Left lung (tissue), 10 donors: ENCODE measurements around the gene CLIC4. TPM values are rescaled to one million over a fixed set of nuclear protein-coding genes. Genes with fewer than 3 reads are reported as not detected.
"Not testable (repeated sequence)": the region's sequence is repeated elsewhere in the genome, so short reads cannot be mapped to it uniquely, and the experiment has no call there.

ENCODE experiments used
- ATAC-seq: fragments of 200-7000 bp; cut with Tn5 transposase; one replicate; pipeline ENCODE4 v1.9.1; 2020; ENCODE audit warnings: moderate library complexity
- DNase-seq, 4 donors: peaks; one replicate each; pipeline ENCODE4 v3.0.0-alpha.2; 2013 to 2020
- H3K27ac ChIP-seq, 2 donors: fragments of 200-600 bp; sonication (generic) in 1 of 2; one replicate each; pipeline versions ENCODE4 v1.5.0 to v1.8.0; 2020 to 2021
- H3K27me3 ChIP-seq, 2 donors: fragments of 200-600 bp; sonication (generic) in 1 of 2; one replicate each; pipeline versions ENCODE4 v1.5.0 to v1.8.0; 2020 to 2021
- H3K36me3 ChIP-seq, 2 donors: fragments of 200-600 bp; sonication (generic) in 1 of 2; one replicate each; pipeline versions ENCODE4 v1.5.0 to v1.8.0; 2020 to 2021
- H3K4me1 ChIP-seq, 2 donors: fragments of 200-600 bp; one replicate each; pipeline ENCODE4 v1.8.0; 2021
- H3K4me3 ChIP-seq, 2 donors: fragments of 200-600 bp; sonication (generic) in 1 of 2; one replicate each; pipeline versions ENCODE4 v1.5.0 to v1.8.0; 2020 to 2021; ENCODE audit warnings: mild to moderate bottlenecking in 1 of 2
- H3K9me3 ChIP-seq, 2 donors: fragments of 200-600 bp; sonication (generic) in 1 of 2; one replicate each; pipeline versions ENCODE4 v1.5.0 to v1.8.0; 2020 to 2021
- intact Hi-C, 2 donors: fragments of 100-400 bp; cut with DNase I; formaldehyde crosslinking; loops; one replicate each; pipeline versions ENCODE4 v1.11.2 to v1.14.2; 2022
- polyA plus RNA-seq, 6 donors: library from polyadenylated mRNA; unstranded; fragments of 120-200 nt; gene quantifications; one replicate each; pipeline ENCODE4 v1.2.1, GENCODE V29; 2013; ENCODE audit not compliant: insufficient read length in 6 of 6
- total RNA-seq, 2 donors: library from RNA; stranded (reverse); fragmentation: NEBNext Ultra II Directional; extraction: Animal tissue kit (Norgen Biotek cat#: 25700); gene quantifications; one replicate each; pipeline ENCODE4 v1.2.1, GENCODE V29; 2021
- TF ChIP-seq, protein P1 (sequence below), 2 donors: fragments of 200-600 bp; sonication (generic) in 1 of 2; IDR thresholded peaks; one replicate each; pipeline versions ENCODE4 v1.5.0 to v1.8.0; 2021; ENCODE audit warnings: antibody characterized with exemption in 2 of 2
- donor health status: DM: no; HTN: yes; CAD: no.
- donor health status: DM: no; HTN: no; CAD: no.

CLIC4 gene
- total and polyA plus RNA-seq, 8 donors = 158 to 257 (median 224) TPM

DNA sequence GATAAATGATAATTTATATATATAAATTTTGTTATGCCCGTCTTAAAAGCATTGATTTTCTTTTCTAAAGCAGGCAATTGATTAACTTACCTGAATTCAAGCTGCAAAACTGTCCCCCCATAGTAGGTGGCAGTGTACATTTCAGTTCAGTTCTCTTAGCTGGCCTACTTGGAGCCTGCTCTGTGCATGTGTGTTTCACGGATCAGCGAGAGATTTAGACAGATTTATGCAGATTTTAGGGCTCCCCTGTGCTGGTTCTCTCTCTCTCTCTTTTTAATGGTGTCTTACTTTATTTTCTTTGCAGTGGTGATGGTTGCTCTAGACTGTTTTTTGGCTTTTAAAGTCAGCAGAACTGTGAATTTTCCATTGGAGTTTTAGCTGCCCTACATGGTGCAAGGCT is 30.7 kb downstream of the CLIC4 start:
- Histone ChIP-seq H3K4me3 (no peak overlapping the region), H3K27ac (no peak overlapping the region), H3K9me3 (no peaks in the 10 kb centered on the region), H3K4me1 (peaks cover 9 to 31% of the 10 kb centered on the region in 2 donors), H3K36me3 (peaks cover 0 to 12% of the 10 kb centered on the region in 2 donors), H3K27me3 (no peaks in the 10 kb centered on the region)
- TF ChIP-seq, protein P1, sequence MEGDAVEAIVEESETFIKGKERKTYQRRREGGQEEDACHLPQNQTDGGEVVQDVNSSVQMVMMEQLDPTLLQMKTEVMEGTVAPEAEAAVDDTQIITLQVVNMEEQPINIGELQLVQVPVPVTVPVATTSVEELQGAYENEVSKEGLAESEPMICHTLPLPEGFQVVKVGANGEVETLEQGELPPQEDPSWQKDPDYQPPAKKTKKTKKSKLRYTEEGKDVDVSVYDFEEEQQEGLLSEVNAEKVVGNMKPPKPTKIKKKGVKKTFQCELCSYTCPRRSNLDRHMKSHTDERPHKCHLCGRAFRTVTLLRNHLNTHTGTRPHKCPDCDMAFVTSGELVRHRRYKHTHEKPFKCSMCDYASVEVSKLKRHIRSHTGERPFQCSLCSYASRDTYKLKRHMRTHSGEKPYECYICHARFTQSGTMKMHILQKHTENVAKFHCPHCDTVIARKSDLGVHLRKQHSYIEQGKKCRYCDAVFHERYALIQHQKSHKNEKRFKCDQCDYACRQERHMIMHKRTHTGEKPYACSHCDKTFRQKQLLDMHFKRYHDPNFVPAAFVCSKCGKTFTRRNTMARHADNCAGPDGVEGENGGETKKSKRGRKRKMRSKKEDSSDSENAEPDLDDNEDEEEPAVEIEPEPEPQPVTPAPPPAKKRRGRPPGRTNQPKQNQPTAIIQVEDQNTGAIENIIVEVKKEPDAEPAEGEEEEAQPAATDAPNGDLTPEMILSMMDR (IDR thresholded peaks at IDR 0.05) = no peak
- DNase-seq (no peak), ATAC-seq (no peak)
- intact Hi-C loops = no loop called here

DNA sequence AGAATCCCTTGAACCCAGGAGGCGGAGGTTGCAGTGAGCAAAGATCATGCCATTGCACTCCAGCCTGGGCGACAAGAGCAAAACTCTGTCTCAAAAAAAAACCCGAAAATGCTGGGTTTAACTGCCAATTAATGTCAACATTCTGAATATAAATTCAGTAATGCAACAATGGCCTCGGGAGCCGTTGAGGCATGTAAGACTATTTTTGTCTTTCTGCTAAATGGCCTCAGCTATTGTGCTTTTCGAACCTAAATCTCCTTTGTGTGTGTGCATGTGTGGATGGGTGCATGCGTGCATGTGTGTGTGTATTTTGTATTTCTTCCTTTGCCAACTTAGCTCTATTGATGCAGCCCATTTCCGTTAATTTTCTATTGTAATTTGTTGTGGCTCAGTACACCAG is 31.6 kb downstream of the CLIC4 start:
- H3K9me3 ChIP-seq = no peaks in the 10 kb centered on the region
- intact Hi-C loops = no loop called here
- H3K4me1 ChIP-seq = peaks cover 4 to 22% of the 10 kb centered on the region in 2 donors
- TF ChIP-seq, protein P1 (IDR thresholded peaks at IDR 0.05) = no peak
- H3K27ac ChIP-seq = no peak overlapping the region
- H3K36me3 ChIP-seq = peaks cover 0 to 12% of the 10 kb centered on the region in 2 donors
- no peaks in the 10 kb centered on the region for H3K27me3 ChIP-seq
- ATAC-seq (no peak), DNase-seq (no peak)
- H3K4me3 ChIP-seq = no peak overlapping the region

DNA sequence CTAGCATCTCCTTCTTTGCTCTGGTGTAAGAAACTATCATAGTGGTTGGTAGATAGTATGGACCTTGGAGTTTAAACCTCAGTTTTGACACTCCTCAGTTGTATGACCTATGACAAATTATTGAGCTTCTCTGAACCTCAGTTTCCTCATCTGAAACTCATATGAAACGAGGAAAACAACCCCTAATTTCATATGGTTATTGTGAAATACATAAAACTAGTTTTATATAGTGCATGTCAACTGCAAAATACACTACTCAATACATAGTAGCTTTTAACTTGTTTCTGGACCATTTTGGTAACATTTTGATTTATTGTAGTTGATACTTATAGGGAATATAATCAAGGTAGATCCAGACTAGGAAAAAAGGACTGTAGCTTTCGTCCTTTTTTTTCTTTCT is 32.9 kb downstream of the CLIC4 start:
- H3K27me3 ChIP-seq = no peaks in the 10 kb centered on the region
- intact Hi-C loops = no loop called here
- DNase-seq (no peak), ATAC-seq (no peak)
- no peak overlapping the region for H3K4me3 ChIP-seq
- peak overlapping the region in 1 of 2 donors; percentile 24 for H3K27ac ChIP-seq
- H3K9me3 ChIP-seq = no peaks in the 10 kb centered on the region
- peaks cover 0 to 12% of the 10 kb centered on the region in 2 donors for H3K36me3 ChIP-seq
- H3K4me1 ChIP-seq = peaks cover 4 to 10% of the 10 kb centered on the region in 2 donors
- TF ChIP-seq, protein P1 (IDR thresholded peaks at IDR 0.05) = no peak

DNA sequence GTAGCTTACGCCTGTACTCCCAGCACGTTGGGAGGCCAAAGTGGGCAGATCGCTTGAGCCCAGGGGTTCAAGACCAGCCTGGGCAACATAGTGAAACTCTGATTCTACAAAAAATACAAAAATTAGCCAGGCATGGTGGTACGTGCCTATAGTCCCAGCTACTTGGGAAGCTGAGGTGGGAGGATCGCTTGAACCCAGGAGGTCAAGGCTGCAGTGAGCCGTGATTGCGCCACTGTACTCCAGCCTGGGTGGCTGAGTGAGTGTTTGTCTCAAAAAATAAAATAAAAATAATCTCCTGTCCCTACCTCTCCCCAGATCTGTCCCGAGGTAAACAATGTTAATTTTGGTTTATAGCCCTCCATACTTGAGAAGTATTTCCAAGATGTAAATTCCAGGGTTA is 34.0 kb downstream of the CLIC4 start:
- H3K4me3 ChIP-seq, H3K4me1 ChIP-seq, intact Hi-C loops, H3K36me3 ChIP-seq, H3K27me3 ChIP-seq, DNase-seq, ATAC-seq, H3K9me3 ChIP-seq: not testable (repeated sequence)
- peak overlapping the region in 1 of 2 donors; percentile 24 for H3K27ac ChIP-seq

DNA sequence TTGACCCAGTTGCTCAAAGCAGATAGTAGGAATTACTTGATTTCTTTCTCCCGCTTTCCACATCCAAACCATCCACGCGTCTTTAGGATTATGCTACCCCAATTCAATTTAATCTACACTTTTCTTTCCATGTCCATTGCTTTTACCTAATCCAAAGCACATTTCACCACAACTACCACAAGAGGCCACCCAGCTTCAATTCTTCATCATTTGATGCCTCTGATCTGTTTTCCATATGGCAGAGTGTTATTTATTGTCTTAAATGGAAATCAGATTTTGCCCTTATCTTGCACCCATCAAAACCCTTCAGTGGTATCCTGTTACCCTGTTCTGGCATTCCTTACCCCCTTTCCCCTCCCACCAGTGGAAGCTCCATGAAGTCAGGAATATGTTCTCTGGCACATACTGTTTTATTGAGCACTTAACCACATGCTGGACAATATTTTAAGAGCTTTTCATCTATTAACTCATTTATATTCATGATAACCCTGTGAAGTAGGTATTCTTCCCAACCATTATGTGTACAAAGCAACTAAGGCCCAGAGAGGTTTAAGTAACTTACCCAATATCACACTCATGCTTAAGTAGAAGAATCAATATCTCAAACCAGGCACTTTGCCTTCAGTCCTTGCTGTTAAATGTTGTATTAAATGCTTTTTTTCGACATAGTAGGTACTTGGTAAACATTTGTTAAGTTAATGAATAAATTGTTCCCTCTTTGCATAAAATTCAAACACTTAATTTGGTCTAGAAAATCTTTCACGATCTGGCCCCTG is 34.6 kb downstream of the CLIC4 start:
- Histone ChIP-seq H3K36me3 (peaks cover 0 to under 1% of the 10 kb centered on the region in 2 donors), H3K9me3 (no peaks in the 10 kb centered on the region), H3K27me3 (no peaks in the 10 kb centered on the region), H3K27ac (no peak overlapping the region), H3K4me1 (peaks cover 4 to 10% of the 10 kb centered on the region in 2 donors), H3K4me3 (no peak overlapping the region)
- DNase-seq (no peak), ATAC-seq (peak; percentile 80)
- TF ChIP-seq, protein P1 (IDR thresholded peaks at IDR 0.05) = no peak
- intact Hi-C loops = no loop called here

DNA sequence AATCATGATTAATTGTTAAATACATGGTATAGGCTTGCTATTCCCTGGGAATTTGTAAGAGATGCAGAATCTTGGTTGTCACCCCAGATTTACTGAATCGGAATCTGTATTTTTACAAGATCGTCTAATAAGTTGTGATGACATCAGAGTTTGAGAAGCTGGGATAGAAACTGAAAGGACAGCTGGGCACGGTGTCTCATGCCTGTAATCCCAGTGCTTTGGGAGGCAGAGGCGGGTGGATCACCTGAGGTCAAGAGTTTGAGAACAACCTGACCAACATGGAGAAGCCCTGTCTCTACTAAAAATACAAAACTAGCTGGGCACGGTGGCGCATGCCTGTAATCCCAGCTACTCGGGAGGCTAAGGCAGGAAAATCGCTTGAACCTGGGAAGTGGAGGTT is 35.4 kb downstream of the CLIC4 start:
- ATAC-seq (peak; percentile 40), DNase-seq (peak in 1 of 4 donors; percentile 4)
- H3K4me3 ChIP-seq, H3K9me3 ChIP-seq, H3K27ac ChIP-seq, H3K36me3 ChIP-seq, H3K27me3 ChIP-seq, intact Hi-C loops: not testable (repeated sequence)
- peaks cover 7 to 16% of the 10 kb centered on the region in 2 donors for H3K4me1 ChIP-seq
